ENCODE measurements around the gene KLK6.
"Not testable (repeated sequence)": the region's sequence is repeated elsewhere in the genome, so short reads cannot be mapped to it uniquely, and the experiment has no call there.

The KLK6 gene

DNA sequence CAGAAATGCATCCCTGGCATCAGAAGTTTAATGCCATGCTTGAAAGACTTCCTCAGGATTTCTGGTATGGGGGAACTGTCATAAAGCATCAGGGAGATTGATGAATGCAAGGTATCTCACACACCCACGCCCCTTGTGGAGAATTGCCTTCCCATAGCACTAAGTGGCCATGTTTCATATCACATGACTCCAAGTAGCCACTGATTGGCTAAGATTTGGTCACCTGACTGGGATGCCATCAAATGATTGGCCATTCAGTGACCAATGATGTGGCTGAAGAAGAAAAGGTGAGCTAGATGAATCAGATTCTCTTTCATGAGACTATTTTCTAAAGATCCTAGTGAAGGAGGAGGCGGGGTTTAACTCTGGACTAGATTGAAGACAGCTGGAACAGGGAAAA is 24.7 kb upstream of the KLK6 start:
- DNase-seq (ENCODE audit: low read depth in 2 of 2, low spot score in 1 of 2) = no peak

DNA sequence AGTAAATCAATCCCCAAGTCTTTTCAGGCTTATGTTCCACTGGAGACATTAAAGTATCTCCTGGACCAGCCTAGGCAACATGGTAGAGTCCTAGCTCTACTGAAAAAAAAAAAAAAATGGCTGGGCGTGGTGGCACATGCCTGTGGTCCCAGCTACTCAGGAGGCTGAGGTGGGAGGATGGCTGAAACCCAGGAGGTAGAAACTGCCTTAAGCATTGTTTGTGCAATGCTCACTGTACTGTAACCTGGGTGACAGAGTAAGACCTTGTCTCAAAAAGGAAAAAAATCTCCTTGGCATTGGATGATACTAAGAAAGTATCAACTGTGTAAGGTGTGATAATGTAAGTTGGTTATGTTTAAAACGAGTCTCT is 23.3 kb upstream of the KLK6 start:
- DNase-seq (ENCODE audit: low read depth in 2 of 2, low spot score in 1 of 2) = no peak

- not testable (repeated sequence) for DNase-seq (ENCODE audit: low read depth in 2 of 2, low spot score in 1 of 2)
Measured at GRCh38 chr19:50984416-50984815, 15.0 kb upstream of the KLK6 start.

DNA sequence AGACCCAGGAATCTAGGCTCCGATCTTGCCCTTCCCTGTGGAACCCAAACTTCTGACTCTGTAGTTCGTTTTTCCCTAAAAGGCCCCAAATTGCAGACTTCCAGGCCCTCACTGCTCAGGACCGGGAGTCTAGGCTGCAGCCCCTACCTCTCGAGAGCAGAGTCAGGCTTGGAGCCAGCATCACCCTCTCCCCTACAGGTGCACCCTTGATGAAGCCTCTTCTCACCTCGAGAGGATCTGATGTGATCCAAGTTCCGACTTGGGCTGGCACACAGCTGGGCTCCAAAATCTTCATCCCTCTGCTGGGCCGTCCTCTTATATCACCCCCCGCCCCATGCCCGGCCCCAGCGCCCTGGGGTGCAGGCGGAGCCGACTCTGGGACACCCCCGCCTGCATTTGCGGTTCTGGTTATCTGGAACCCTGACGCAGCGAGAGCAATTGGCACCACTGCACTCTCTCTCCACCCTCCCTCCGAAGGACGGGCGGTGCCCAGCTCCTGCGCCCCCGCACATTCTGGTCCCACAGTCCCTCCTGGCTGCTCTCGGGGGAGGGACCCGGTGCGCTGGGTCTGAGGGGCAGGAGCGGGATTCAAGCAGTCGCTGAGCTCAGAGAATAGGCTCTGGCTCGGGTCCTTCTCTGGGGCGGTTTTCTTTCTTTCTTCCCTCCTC is 14.4 kb upstream of the KLK6 start, which contains the start of gene KLK7:
Gene KLK7 (minus strand): TSS at position 293 of the 668 bp plus-strand sequence. CDS start 1,518 bp downstream, outside the sequence.
- DNase-seq (ENCODE audit: low read depth in 2 of 2, low spot score in 1 of 2) = no peak

DNA sequence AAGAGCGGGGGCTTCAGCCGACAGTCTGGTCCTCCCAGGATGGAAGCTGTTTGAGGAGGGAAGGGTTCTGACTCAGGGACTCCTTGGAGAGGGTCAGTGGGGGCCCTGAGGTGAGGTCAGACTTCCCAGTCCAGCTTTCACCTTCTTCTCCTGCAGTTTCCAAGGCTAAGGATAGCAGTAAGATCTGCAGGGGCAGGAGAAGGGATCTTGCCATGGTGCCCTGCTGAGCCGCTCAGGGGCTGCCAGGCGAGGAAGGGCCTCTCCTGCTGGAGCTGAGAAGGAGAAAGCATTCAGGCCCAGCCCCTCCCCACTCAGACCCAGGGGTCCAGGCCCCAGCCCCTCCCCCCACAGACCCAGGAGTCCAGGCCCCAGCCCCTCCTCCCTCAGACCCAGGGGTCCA is 12.8 kb upstream of the KLK6 start:
- DNase-seq (ENCODE audit: low read depth in 2 of 2, low spot score in 1 of 2) = no peak

GRCh38 chr19:50981587-50982146 is 12.3 kb upstream of the KLK6 start:
- no peak for DNase-seq (ENCODE audit: low read depth in 2 of 2, low spot score in 1 of 2)

- no peak for DNase-seq (ENCODE audit: low read depth in 2 of 2, low spot score in 1 of 2)
Measured at GRCh38 chr19:50980208-50980607, 10.8 kb upstream of the KLK6 start.

DNA sequence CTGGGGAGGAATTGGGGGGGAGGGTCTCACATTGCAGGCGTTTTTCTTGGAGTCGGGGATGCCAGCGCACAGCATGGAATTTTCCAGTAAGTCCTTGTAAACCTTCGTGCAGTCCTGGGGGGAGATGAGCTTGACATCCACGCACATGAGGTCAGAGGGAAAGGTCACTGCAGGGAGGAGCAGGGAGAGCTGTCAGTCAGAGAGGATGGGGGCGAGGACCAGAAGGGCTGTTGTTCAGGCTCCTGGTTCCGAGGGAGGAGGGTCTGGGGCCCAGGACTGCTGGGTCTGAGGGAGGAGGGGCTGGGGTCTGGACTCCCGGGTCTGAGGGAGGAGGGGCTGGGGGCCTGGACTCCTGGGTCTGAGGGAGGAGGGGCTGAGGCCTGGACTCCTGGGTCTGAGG is 10.4 kb upstream of the KLK6 start:
- DNase-seq (ENCODE audit: low read depth in 2 of 2, low spot score in 1 of 2) = no peak

GRCh38 chr19:50978772-50979390 is 9.5 kb upstream of the KLK6 start:
- DNase-seq (ENCODE audit: low read depth in 2 of 2, low spot score in 1 of 2) = no peak

- no peak for DNase-seq (ENCODE audit: low read depth in 2 of 2, low spot score in 1 of 2)
Measured at GRCh38 chr19:50977626-50978025, 8.2 kb upstream of the KLK6 start.

DNA sequence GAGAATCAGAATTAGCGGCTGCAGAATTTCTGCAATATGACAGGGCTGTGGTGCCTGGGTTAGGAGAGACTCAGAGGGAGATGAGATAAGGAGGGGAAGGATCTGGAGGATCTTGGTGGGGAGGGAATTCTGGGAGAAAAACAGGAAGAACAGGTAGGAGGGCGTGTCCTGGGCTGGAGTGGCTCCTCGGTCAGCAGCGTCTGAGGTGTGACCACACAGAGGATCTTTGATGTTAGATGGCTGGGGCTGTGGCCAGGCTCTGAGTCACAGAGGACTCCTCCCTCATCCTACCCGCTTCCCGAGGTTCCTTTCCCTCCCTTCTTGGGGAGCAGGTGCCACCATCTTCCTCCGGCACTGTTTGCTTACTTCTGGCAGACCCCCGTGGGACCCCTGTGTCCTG is 6.4 kb upstream of the KLK6 start:
- no peak for DNase-seq (ENCODE audit: low read depth in 2 of 2, low spot score in 1 of 2)

GRCh38 chr19:50974702-50975556 is 5.5 kb upstream of the KLK6 start:
- no peak for DNase-seq (ENCODE audit: low read depth in 2 of 2, low spot score in 1 of 2)

DNA sequence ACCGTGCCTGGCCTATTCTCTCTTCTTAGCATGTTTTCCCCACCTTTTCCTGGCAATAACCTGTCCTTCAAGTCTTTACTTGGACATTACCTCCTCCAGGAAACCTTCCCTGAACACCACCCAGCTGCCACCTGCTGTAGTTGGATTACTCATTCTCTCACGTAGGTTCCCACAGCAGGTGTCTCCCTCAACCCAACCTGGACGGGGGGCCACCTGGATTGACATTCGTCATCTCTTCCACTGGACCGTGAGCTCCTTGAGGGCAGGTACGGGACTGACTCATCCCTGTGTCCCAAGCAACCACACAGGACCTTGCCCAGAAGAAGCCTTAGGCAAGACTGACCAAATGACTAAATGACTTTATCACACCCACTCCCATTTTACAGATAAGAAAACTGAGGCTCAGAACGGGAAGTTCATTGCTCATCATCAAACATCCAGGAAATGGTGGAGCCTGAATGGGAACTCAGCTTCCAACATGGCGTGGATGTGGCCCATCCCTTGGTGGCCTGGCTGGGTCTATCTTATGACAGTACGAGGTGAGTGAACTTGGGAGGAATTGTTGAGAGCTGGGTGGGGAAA is 3.5 kb upstream of the KLK6 start:
- DNase-seq (ENCODE audit: low read depth in 2 of 2, low spot score in 1 of 2) = no peak

GRCh38 chr19:50969810-50970209 is 419 bp upstream of the KLK6 start:
- not testable (repeated sequence) for DNase-seq (ENCODE audit: low read depth in 2 of 2, low spot score in 1 of 2)

GRCh38 chr19:50968716-50969412 is 527 bp downstream of the KLK6 start:
- DNase-seq (ENCODE audit: low read depth in 2 of 2, low spot score in 1 of 2) = no peak

DNA sequence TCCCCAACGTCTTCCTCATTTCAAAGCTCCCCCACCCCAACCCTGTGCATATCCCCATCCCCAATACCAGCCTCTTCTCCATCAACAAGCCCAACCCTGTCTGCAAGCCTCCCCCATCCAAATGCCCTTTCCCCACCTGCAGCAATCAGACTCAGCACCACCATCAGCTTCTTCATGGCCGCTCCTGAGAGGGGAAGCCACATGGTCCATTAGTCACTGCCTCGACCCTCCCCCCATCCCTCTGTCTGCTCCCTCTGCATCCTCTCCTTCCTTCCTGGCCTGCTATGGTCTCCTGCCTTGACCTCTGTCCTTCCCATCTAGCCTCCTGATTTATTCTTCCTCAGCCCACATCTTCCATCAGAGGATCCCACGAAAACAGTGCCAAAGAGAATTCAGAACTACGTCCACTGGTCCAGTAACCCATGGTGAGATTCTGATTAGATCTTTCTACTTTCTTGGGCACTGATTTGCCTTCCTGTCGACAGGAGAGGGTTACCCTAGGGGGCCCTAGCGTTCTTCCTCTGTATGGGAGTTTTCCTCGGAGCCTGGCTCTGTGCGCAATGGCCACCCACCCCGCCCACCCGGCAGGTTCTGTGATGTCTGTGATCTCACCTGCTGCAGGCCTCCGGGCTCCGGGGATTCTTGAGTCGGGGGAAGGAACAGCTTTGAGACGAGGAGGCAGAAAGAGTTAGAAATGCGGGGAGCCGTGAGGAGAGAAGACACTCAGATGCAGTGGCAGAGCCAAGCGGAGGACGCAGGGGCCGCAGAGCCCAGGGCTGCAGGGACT is 1.3 kb downstream of the KLK6 start:
- DNase-seq (ENCODE audit: low read depth in 2 of 2, low spot score in 1 of 2) = no peak

DNA sequence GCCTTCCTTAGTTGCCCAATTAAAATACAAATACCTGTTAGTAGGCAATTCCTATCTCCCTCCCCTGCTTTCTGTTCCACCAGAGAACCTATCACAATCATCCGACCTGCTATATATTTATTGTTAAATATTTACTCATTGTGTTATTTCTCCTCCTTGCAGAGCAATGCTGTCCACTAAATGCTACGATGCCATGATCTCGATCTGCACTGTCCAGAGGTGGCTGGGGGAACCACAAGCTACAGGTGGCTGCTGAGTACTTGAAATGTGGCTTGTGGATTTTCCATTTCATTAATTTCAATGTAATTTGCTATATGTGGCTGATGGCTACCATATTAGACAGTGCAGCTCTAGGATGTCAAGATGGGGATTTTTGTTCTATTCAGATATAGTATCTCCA is 5.1 kb downstream of the KLK6 start:
- DNase-seq (ENCODE audit: low read depth in 2 of 2, low spot score in 1 of 2) = no peak

- DNase-seq (ENCODE audit: low read depth in 2 of 2, low spot score in 1 of 2) = no peak
Measured at GRCh38 chr19:50963381-50963780, 6.0 kb downstream of the KLK6 start.

DNA sequence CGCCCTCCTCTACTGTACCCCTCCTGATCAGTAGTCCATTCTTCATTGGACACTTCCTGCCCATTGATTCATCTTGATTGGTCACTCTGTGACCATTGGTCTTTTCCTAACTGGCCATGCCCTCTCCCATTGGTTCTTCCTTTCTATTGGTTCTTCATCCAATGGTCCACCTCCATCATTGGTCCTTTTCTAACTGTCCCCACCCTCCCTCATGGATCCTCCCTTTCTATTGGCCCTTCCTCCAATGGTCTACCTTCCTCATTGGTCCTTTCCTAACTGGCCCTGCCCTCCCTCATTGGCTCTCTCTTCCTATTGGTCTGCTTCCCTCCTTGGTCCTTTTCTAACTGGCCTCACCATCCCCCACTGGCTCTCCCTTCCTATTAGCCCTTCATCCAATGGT is 7.1 kb downstream of the KLK6 start:
- DNase-seq (ENCODE audit: low read depth in 2 of 2, low spot score in 1 of 2) = no peak
